ENCODE results near the gene NCOA7. TPM values are rescaled to one million over a fixed set of nuclear protein-coding genes. Genes with fewer than 3 reads are reported as not detected.
A peak's percentile ranks its signal among the peaks of the same experiment; 100 is the strongest.

The NCOA7 gene
- total RNA-seq, 6 experiments from 2014 or later, result 27.1 to 29.3 (median 28.6) TPM

GRCh38 chr6:125748406-125749172 lies 42.2 kb upstream of the NCOA7 start:
- H3K4me1 Mint-ChIP-seq (ENCODE audit: low read depth), result peaks cover 29% of the 10 kb centered on the region
- no peak for TF ChIP-seq CTCF (IDR thresholded peaks at IDR 0.05)

GRCh38 chr6:125749173-125749864 lies 41.4 kb upstream of the NCOA7 start, which contains the start of gene HEY2:
Gene HEY2 (plus strand): TSS chr6:125749632. CDS start chr6:125749777, 145 bp downstream.
- 0 out of 2 replicates have a peak, but pooled peaks have one; percentile 13 for TF ChIP-seq CTCF (IDR thresholded peaks at IDR 0.05)
- Mint-ChIP-seq H3K9me3 (no peaks in the 10 kb centered on the region), H3K27me3 (ENCODE audit: insufficient read depth) (peaks cover 38% of the 10 kb centered on the region), H3K27ac (no peak within 1 kb of the TSS), H3K4me3 (peak within 1 kb of the TSS; percentile 85), H3K4me1 (ENCODE audit: low read depth) (peaks cover 29% of the 10 kb centered on the region), H3K36me3 (ENCODE audit: low read depth) (no peaks in the 10 kb centered on the region)
- peak; percentile 60 for DNase-seq

More at GRCh38 chr6:125748406-125749172, 42.2 kb upstream of the NCOA7 start:
- H3K27ac Mint-ChIP-seq, result no peak overlapping the region
- H3K9me3 Mint-ChIP-seq, result no peaks in the 10 kb centered on the region
- DNase-seq, result no peak
- peak overlapping the region; percentile 85 for H3K4me3 Mint-ChIP-seq
- H3K36me3 Mint-ChIP-seq (ENCODE audit: low read depth), result no peaks in the 10 kb centered on the region
- peaks cover 40% of the 10 kb centered on the region for H3K27me3 Mint-ChIP-seq (ENCODE audit: insufficient read depth)

GRCh38 chr6:125749865-125750691 lies 40.7 kb upstream of the NCOA7 start:
- Mint-ChIP-seq H3K9me3 (no peaks in the 10 kb centered on the region), H3K4me3 (peak overlapping the region; percentile 81), H3K27me3 (ENCODE audit: insufficient read depth) (peaks cover 38% of the 10 kb centered on the region), H3K4me1 (ENCODE audit: low read depth) (peaks cover 29% of the 10 kb centered on the region), H3K36me3 (ENCODE audit: low read depth) (no peaks in the 10 kb centered on the region), H3K27ac (no peak overlapping the region)
- no peak for TF ChIP-seq CTCF (IDR thresholded peaks at IDR 0.05)
- DNase-seq, result no peak

GRCh38 chr6:125750692-125751333 lies 39.9 kb upstream of the NCOA7 start:
- Mint-ChIP-seq H3K27me3 (ENCODE audit: insufficient read depth) (peaks cover 34% of the 10 kb centered on the region), H3K4me1 (ENCODE audit: low read depth) (peaks cover 29% of the 10 kb centered on the region), H3K4me3 (peak overlapping the region; percentile 30; the same call in 1 of the 2 replicates), H3K27ac (no peak overlapping the region), H3K36me3 (ENCODE audit: low read depth) (no peaks in the 10 kb centered on the region), H3K9me3 (no peaks in the 10 kb centered on the region)
- no peak for DNase-seq
- TF ChIP-seq CTCF (IDR thresholded peaks at IDR 0.05), result no peak

All from HFFc6 (cell line).